Femur (tissue), 1 donor: ENCODE measurements around the gene HCAR3.
"Not testable (repeated sequence)": the region's sequence is repeated elsewhere in the genome, so short reads cannot be mapped to it uniquely, and the experiment has no call there.

ENCODE experiments used
- DNase-seq: peaks from one replicate; pipeline ENCODE4 v3.0.0-alpha.2; 2017

HCAR3 gene

DNA sequence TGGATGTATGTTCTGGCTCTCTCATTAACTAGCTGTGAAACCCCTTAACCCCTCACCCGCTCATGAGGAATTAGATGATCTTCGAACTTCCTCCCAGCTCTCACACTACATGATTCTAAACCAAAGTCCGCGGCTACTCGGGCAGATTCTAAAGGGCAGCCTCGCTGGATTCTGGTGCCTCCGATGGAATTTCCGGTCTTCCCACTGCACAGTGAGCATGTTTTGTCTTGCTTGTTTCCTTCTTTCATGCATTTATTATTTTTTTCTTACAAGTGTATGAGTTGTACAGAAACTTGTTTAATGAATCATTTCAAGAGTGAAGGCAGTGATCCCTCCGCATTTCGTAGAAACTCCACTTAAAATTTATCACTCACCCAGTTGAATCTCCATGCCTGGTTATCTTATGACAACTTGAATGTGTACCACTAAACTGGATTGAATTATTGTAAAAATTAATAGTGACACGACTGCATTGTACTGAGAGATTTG is 4.5 kb upstream of the HCAR3 start:
- no peak for DNase-seq

DNA sequence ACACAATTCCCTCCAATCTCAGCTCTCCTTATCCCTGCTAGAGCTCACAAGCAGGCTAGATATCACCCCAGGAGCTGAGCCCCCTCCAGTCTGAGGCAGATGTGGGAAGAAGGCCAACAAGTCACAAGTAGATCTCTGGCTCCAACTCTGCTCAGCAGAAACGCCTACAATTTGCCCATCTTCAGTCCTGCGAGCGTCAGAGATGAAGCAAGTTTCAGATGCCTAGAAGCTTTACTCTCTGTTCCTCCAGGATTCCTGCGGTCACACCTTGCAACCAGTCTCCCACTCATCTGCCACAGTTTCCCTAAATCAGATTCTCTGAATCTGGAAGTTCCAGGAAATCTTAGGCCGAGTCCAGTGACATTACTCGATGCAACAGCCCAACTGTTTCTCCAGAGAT is 1.4 kb downstream of the HCAR3 start:
- not testable (repeated sequence) for DNase-seq

DNA sequence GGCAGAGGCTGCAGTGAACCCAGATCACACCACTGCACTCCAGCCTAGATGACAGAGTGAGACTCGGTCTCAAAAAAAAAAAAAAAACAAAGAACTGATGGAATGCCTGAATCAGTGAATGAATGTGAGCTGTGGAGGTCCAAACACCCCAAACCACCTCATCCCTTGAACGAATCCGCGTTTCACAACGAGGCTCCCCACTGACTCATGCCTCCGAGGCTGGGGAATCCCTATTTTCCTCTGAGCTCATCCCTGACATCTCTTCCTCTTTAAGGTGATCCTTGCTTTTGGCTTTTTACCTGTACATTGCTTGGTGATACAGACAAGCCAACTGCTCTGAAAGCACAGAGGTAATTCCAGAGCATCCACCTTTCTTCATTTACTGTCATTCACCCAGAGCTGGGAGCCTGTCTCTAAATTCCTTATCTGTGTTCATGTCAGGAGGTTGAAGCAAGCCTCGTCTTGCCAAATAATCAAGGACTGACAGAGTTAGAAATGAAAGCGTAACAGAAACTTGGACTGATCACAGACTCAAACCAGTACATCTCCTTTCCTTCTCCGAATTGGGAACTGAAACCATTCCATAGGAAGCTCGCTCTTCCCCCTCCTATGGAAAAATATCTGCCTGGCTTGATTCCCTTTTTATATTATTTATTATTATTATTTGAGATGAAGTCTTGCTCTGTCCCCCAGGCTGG is 3.0 kb downstream of the HCAR3 start:
- DNase-seq, result not testable (repeated sequence)

DNA sequence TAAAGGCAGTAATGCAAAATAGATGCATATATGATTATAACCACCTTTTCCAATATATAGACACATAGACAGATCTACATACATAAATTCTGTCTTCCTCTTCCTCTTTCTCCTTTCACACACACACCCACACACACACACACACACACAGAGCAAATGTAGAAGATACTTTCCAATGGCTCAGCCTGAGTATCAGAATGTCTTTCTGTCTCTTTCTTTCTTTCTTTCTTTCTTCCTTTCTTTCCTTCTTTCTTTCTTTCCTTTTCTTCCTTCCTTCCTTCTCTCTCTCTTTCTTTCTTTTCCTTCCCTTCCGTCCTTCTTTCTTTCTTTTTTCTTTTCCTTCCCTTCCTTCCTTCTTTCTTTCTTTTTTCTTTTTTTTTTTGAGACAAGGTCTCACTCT is 5.3 kb downstream of the HCAR3 start:
- DNase-seq, result not testable (repeated sequence)

DNA sequence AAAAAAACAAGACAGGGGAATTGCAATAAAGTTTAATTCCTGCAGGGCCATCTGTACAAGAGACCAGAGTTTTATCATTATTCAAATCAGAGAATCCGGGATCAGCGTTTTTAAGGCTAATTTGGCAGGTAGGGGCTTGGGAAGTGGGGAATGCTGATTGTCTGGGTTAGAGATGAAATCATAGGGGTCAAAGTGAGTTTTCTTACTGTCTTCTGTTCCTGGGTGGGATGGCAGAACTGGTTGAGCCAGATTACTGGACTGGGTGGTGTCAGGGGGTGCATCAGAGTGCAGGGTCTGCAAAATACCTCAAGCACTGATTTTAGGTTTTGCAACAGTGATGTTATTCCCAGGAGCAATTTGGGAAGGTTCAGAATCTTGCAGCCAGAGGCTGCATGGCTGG is 6.3 kb downstream of the HCAR3 start:
- not testable (repeated sequence) for DNase-seq

DNA sequence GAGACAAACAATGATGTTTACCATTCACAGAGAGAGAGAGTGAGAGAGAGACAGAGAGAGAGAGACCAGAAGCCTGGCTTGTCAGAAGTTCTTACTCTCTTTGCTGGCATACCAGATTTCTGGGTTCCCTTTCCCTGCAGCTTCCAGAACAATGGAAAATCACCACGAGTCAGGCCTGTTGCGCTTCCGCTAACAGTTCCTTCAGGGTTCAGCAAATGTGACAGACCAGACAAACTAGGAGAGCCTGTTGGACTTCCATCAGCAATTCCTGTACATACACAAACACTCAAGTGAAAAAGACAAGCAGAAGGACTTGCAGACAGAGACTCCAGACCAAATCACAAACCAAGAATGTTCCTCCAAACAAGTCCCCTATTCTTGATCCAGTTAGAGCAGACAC is 7.3 kb downstream of the HCAR3 start:
- DNase-seq, result not testable (repeated sequence)

DNA sequence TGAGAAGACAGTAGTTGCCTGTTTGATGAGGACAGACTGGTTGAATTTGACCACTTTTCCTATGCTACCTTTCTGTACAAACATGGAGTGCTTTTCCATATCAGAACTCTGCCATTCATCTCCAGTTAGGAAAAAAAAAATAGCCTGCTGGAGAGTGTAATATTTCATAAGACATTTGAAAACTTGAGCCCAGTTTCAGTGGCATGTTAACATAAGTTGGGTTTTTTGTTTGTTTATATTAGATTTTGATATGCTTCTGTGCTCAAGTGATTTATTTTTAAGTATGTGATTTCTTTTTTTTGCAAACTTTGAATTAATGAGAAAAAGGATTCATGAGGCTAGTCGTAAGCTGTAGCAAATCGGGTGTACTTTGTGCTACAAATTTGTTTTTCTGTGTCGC is 12.8 kb downstream of the HCAR3 start:
- DNase-seq, result not testable (repeated sequence)

DNA sequence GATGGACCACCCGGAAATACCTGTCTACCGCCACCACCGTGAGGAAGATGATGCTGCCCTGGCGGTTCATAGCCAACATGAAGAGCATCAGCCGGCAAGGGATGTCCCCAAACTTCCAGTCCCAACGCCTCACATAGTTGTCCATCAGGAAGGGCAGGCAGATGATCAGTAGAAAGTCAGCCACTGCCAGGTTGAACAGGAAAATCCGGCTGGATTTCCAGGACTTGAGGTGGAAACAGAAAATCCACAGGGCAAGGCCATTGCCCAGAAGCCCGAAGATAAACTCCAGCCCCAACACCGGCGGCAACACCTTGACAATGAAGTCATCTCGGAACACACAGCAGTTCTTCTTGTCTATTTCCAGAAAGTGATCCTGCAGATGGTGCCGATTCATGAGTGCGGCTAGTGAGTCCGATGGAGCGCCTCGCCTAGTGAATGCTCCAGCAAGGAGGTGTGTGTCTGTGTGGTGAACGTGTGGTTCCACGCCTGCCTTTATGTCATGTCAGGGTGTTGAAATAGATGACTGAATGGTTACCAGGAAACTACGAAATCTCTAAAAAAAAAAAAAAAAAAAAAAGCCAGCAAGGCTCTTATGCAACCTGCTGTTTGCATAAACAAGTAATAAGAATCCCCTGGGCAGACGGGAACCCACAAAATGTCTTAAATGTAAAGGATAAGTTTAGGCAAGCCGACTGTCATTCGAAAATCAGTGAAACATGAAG is 13.6 kb downstream of the HCAR3 start, which contains the start of gene HCAR2:
TSS of gene HCAR2 (minus strand) at position 468 of the 722 bp plus-strand sequence. CDS start at position 394, 74 bp downstream.
- DNase-seq, result peak; percentile 24

DNA sequence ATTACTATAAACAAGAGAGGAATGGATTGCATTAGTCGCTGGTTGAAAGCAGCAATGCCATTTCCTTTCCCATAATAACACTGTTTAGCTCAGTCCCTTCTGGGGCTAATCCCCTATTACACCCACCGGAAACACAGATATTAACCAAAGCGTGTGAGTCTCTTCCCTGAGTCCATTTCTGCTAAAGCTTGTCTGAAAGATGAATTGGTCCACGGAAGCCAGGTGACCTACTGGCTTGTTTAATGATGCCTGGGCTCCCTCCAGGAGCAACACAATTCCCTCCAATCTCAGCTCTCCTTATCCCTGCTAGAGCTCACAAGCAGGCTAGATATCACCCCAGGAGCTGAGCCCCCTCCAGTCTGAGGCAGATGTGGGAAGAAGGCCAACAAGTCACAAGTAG is 15.1 kb downstream of the HCAR3 start:
- not testable (repeated sequence) for DNase-seq

DNA sequence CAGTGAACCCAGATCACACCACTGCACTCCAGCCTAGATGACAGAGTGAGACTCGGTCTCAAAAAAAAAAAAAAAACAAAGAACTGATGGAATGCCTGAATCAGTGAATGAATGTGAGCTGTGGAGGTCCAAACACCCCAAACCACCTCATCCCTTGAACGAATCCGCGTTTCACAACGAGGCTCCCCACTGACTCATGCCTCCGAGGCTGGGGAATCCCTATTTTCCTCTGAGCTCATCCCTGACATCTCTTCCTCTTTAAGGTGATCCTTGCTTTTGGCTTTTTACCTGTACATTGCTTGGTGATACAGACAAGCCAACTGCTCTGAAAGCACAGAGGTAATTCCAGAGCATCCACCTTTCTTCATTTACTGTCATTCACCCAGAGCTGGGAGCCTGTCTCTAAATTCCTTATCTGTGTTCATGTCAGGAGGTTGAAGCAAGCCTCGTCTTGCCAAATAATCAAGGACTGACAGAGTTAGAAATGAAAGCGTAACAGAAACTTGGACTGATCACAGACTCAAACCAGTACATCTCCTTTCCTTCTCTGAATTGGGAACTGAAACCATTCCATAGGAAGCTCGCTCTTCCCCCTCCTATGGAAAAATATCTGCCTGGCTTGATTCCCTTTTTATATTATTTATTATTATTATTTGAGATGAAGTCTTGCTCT is 16.4 kb downstream of the HCAR3 start:
- DNase-seq, result not testable (repeated sequence)

DNA sequence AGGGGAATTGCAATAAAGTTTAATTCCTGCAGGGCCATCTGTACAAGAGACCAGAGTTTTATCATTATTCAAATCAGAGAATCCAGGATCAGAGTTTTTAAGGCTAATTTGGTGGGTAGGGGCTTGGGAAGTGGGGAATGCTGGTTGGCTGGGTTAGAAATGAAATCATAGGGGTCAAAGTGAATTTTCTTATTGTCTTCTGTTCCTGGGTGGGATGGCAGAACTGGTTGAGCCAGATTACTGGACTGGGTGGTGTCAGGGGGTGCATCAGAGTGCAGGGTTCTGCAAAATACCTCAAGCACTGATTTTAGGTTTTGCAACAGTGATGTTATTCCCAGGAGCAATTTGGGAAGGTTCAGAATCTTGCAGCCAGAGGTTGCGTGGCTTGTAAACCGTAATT is 19.7 kb downstream of the HCAR3 start:
- DNase-seq, result not testable (repeated sequence)

DNA sequence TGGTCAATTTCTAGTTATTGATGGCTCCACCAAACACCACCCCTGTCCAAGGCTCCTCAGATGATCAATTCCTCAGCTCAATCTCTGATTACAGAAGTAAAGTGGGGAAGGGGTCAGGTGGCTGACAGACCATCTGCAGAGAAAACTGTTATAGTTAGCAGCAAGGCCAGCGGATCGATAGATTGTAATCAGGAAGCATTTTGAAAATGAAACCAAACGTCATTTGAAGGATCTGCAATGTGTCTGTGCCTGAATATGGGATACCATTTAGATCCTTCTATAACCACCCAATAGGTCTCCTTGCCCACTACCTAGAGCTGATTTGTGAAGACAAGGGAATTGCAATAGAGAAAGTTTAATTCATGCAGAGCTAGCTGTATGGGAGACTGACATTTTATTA is 25.0 kb downstream of the HCAR3 start:
- no peak for DNase-seq

DNA sequence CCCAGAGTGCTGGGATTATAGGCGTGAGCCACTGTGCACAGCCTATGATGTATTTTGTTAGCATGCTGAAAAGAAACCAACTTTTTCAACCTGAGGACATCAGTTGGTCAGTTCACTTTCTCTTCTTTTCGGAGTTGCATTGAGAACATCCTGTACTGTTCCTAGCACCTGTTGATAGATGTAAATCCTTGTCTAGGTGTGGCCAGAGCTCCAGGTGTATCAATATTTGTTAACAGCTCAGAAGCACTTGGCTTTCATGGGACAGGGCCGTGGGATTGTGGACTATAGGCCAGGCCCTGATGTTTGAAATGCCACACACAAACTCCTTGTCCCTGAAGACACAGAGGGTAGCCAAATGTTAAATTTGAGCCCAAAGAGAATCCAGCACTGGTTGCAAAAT is 28.3 kb downstream of the HCAR3 start:
- no peak for DNase-seq

DNA sequence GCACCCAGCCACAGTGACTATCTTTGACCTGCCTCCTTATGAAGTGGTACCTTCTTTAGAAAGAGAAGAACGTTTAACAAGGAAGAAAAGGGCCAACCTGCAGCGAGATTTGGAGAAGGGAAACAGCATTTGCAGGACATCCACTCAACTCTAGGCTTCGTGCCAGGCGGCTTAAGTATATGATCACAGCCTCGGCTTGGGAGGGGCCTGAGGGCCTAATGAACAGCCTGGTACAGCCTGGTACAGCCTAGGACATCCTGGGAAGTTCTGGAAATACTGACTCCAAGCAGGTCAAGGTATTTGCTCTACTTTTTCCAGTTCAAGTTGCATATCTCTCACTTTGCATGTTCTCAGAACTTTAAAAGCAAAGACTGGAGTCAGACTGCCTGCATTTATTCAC is 29.5 kb downstream of the HCAR3 start:
- no peak for DNase-seq

DNA sequence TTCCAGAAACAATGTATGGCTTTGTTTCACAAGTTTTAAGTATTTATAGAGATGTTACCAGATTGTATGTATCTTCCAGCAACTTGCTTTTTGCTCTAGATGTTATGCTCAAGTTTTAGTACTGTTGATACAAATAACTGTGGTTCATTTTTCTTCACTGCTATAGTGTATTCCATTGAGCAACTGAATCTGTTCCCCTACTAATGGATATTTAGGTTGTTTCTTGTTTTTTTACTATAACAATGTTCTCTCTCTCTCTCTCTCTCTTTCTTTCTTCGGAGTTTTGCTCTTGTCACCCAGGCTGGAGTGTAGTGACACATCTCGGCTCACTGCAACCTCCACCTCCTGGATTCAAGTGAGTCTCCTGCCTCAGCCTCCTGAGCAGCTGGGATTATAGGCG is 30.1 kb downstream of the HCAR3 start:
- no peak for DNase-seq

DNA sequence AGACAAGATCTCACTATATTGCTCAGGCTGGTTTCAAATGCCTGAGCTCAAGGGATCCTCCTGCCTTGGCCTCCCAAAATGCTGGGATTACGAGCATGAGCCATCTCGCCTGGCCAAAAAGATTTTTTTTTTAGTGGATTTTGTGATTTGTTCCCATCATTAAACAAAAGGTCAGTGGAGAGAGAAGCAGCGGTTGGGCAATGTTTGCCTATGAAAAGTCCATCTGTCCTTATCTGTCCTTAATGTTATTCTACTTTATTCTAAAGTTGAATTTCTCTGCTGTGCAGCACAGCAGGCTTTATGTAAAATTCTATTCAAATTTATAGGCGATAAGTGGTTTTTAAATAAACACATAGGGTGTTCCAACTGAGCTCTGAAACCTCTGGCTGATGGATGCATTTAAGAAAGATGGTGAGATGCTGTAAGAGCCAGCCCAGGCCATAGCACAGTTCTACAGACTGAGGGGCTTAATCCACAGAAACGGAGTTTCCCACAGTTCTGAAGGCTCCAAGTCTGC is 32.3 kb downstream of the HCAR3 start:
- DNase-seq, result no peak

DNA sequence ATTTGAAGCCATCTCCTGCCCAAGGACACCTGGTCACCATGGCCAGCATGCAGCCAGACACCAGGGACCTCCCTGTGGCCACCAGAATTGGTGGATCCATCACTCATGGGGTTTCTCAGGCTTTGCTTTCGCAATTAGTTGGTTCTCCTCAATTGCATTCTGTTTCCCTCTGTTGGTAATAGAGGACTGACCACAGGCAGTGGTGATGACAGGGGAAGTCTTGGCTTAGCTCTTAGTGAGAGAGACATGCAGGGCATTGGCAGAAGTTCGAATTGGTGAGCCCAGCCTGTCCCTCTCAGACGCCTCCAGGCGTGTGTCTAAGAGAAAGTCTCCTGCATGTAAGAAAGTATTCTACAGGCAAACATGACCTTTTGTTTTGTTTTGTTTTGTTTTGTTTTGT is 34.8 kb downstream of the HCAR3 start:
- peak; percentile 24 for DNase-seq

DNA sequence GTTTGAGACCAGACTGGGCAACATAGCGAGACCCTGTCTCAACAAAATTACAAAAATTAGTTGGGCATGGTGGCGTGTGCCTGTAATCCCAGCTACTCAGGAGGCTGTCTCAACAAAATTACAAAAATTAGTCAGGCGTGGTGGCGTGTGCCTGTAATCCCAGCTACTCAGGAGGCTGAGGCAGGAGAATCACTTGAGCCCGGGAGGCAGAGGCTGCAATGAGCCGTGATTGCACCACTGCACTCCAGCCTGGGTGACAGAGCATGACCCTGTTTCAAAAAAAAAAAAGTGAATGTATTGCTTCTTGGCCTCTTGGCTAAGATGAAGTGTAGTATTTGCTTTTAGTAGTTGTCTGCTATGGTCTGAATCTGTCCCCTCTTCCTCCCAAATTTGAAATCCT is 35.6 kb downstream of the HCAR3 start:
- DNase-seq, result not testable (repeated sequence)

DNA sequence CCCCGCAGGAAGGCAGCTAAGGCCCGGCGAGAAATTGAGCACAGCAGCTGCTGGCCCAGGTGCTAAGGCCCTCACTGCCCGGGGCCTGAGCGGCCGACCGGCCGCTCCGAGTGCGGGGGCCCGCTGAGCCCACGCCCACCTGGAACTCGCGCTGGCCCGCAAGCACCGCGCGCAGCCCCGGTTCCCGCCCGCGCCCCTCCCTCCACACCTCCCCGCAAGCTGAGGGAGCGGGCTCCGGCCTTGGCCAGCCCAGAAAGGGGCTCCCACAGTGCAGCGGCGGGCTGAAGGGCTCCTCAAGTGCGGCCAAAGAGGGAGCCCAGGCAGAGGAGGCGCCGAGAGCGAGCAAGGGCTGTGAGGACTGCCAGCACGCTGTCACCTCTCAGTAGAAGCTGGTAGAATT is 39.8 kb downstream of the HCAR3 start:
- not testable (repeated sequence) for DNase-seq

DNA sequence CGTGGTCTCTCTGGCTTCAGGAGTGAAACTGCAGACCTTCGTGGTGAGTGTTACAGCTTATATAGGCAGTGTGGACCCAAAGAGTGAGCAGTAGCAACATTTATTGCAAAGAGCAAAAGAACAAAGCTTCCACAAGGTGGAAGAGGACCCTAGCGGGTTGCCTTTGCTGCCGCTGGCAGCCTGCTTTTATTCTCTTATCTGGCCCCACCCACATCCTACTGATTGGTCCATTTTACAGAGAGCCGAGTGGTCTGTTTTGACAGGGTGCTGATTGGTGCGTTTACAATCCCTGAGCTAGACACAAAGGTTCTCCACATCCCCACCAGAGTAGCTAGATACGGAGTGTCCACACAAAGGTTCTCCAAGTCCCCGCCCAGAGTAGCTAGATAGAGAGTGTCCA is 40.6 kb downstream of the HCAR3 start:
- DNase-seq, result not testable (repeated sequence)

DNA sequence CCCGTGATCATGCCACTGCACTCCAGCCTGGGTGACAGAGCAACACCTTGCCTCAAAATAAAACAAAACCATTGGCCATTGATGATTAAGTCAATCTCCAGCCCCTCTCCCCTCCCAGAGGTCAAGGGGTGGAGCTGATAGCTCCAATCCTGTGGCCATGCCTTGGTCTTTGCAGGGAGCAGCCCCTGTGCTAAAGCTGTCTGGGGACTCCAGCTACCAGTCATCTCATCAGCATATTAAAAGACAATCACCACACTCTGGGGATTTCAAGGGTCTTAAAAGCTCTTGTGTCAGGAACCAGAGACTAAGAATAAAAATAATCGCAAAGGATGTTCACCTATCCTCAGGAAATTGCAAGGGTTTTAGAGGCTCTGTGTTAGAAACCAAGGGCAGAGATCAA is 44.1 kb downstream of the HCAR3 start:
- no peak for DNase-seq

DNA sequence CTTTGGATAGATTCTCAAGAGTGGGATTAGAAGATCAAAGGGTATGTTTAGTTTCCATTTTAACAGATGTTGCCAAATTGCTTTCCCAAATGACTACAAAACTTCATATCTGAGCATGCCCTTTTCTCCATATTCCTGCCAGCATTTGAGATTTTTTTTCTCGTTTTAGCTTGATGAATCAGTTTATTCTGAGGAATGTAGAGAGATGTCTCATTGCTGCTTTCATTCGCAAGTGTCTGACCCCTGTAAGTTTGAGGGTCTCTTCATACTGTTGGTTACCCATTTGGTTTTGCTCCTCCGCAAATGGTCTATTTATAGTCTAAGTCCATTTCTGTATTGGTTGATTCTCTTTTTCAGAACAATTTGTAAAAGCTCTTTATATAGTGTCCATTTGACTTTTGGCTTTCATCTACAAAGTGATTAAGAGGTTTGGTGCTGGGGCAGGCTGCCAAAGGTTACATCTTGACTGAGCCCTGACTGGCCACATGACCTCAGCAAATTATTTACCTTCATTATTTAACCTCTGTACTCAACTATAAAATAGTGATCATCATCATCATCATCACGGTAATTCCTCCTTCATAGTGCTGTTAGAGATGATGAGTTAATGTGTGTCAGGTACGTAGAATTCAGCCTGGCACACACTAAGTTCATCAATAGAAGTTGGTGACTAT is 47.1 kb downstream of the HCAR3 start:
- DNase-seq, result no peak

DNA sequence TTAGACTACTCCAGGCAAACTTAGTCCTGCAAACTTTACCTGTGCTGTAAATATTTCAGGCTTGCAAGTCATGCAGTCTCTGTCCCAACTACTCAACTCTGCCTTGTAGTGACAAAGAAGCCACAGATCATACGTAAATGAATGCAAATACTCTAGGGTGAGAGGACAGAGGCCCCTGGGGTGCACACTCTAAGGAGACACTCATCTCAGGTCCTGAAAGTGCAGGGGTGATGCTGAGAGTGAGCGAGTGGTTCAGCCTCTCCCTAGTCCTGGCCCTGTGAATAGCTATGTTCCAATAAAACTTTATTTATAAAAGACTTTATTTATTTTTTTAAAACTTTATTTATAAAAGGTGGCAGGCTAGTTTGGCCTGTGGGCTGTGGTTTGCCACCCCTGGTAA is 48.3 kb downstream of the HCAR3 start:
- no peak for DNase-seq
